GM12874 (cell line): ENCODE data around the gene PIAS1.

ENCODE experiments used
- CTCF ChIP-seq: IDR thresholded peaks from 2 replicates; pipeline ENCODE4 v1.5.1; 2011; ENCODE audit warnings: low read depth, mild to moderate bottlenecking, control low read depth, low read length, moderate library complexity; ENCODE audit not compliant: insufficient read depth

Gene PIAS1

GRCh38 chr15:68061171-68061570, 7.1 kb downstream of the PIAS1 start:
- no peak for TF ChIP-seq CTCF

- no peak for TF ChIP-seq CTCF
These were observed 7.5 kb downstream of the PIAS1 start for GRCh38 chr15:68061602-68062001.

DNA sequence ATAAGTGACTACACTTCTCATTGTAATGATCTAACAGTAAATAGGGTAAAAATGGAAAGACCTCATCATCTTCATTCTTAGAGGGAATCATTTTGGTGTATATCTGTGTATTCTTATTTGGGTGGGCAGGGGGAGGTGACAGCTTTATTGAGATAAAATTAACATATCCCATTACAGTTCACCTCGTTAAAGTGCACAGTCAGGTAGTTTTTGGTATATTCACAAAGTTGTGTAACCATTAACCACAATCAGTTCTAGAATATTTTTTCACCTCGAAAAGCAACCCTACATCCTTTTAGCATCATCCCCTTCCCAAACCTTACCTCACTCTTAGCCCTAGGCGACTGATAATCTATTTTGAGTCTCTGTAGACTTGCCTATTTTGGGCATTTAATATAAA, 8.1 kb downstream of the PIAS1 start:
- no peak for TF ChIP-seq CTCF

GRCh38 chr15:68062946-68063465, 8.9 kb downstream of the PIAS1 start:
- TF ChIP-seq CTCF = no peak

- no peak for TF ChIP-seq CTCF
These were observed 9.5 kb downstream of the PIAS1 start for GRCh38 chr15:68063606-68064005.

DNA sequence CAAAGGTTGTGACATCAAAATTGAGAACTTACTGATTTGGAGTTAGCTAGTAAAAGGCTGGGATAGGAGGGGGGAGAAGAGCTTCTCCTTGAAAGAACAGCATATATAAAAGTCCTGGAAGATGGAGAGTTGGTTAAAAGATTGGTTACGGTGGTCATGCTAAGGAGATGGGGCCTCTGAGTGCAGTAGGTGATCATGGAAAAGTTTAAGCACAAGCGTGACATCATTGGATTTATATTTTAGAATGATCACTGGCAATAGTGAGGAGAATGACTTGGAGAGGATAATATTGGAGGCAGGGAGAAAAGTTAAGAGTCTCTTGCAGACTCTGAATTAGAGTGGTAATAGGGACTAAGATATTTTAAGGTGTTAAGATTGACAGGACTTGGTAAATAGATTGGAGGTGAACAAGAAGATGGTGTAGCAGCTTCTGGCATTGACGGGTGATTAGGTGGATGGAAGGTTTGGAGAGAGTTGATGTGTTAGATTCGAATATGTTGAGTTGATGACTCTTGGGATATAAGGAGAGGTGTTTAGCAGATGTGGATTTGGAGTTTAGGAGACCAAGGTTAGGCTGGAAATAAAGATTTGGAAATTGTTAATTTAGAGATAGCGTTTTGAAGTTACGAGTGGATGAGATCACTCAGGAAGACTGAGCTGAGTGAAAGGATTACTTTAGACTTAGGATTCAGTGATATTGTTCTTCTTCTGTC, 19.6 kb downstream of the PIAS1 start:
- TF ChIP-seq CTCF = no peak

DNA sequence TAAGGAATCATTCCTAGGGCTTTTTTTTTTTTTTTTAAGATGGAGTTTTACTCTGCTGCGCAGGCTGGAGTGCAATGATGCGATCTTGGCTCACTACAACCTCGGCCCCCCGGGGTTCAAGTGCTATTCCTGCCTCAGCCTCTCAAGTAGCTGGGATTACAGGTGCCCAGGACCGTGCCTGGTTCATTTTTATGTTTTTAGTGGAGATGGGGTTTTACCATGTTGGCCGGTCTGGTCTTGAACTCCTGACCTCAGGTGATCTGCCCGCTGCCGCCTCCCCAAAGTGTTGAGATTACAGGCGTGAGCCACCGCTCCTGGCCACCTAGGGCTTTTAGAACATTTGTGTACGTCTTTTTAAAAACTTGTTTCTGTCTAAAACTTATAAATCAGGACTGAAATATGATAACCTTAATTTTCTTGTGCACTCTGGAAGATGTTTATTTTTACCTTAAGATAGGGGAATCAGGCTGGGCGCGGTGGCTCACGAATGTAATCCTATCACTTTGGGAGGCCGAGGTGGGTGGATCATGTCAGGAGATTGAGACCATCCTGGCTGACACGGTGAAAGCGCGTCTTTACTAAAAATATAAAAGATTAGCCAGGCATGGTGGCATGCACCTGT, 21.8 kb downstream of the PIAS1 start:
- no peak for TF ChIP-seq CTCF
